B cell (primary cell): ENCODE data around the gene HILPDA. TPM values are rescaled to one million over a fixed set of nuclear protein-coding genes. Genes with fewer than 3 reads are reported as not detected.
A peak's percentile ranks its signal among the peaks of the same experiment; 100 is the strongest.

Source experiments
- ATAC-seq: fragments of 200-7000 bp; cut with Tn5 transposase; one replicate; pipeline ENCODE4 v1.10.0; 2021; ENCODE audit warnings: low read depth, mild to moderate bottlenecking, moderate number of reproducible peaks, moderate library complexity
- CTCF ChIA-PET: fragments of 350-600 bp; sonication (Branson Sonifier 250); formaldehyde crosslinking; loops from one replicate; lab custom pipeline; 2021; ENCODE audit warnings: antibody characterized with exemption, inconsistent platforms; lab: Charles Lee
- POLR2A ChIA-PET: fragments of 350-600 bp; sonication (Branson Sonifier 250); formaldehyde crosslinking; loops from one replicate; lab custom pipeline; 2021; ENCODE audit warnings: antibody characterized with exemption; lab: Charles Lee
- DNase-seq: peaks from one replicate; pipeline ENCODE4 v3.0.0; 2013
- H2AFZ ChIP-seq: 2 replicates; pipeline ENCODE4 v1.6.1; 2012; ENCODE audit warnings: mild to moderate bottlenecking, low read depth, low read length; ENCODE audit not compliant: insufficient read depth, poor library complexity, severe bottlenecking
- H3K27ac ChIP-seq, 2 donors: 1 replicate in 1 of 2; 2 replicates in 1 of 2; pipeline ENCODE4 v1.5.1; 2012 to 2013; ENCODE audit warnings: low read length in 2 of 2, mild to moderate bottlenecking in 2 of 2, moderate library complexity in 1 of 2
- H3K27me3 ChIP-seq, 4 experiments: fragments of 200-600 bp in 1 of 4; sonication (generic) in 1 of 4; replicated peaks in 1 of 4; 1 replicate in 2 of 4; 2 replicates in 2 of 4; pipeline versions ENCODE4 v1.6.1 to v1.7.0; 2013 to 2016; ENCODE audit warnings: low read length in 3 of 4, mild to moderate bottlenecking in 2 of 4, mixed read lengths in 1 of 4, moderate library complexity in 1 of 4; ENCODE audit not compliant: insufficient read depth in 4 of 4, control insufficient read depth in 3 of 4; ENCODE audit errors: control extremely low read depth in 1 of 4
- H3K36me3 ChIP-seq, 2 experiments: replicated peaks in 1 of 2; 1 replicate in 1 of 2; 2 replicates in 1 of 2; pipeline versions ENCODE4 v1.6.1 to v1.7.1; 2013; ENCODE audit warnings: low read length in 1 of 2; ENCODE audit not compliant: insufficient read depth in 2 of 2, control insufficient read depth in 1 of 2; ENCODE audit errors: control extremely low read depth in 1 of 2, extremely low read depth in 1 of 2
- H3K4me1 ChIP-seq, 2 donors: fragments of 200-600 bp in 1 of 2; sonication (generic) in 1 of 2; 1 replicate in 1 of 2; 2 replicates in 1 of 2; pipeline versions ENCODE4 v1.5.1 to v1.6.1; 2013 to 2017; ENCODE audit warnings: low read length in 2 of 2; ENCODE audit not compliant: control insufficient read depth in 2 of 2, insufficient read depth in 2 of 2
- H3K4me2 ChIP-seq: replicated peaks from 2 replicates; pipeline ENCODE3; 2012; ENCODE audit warnings: mild to moderate bottlenecking, low read depth, low read length; ENCODE audit not compliant: poor library complexity, severe bottlenecking
- H3K4me3 ChIP-seq, 5 experiments: fragments of 200-600 bp in 1 of 5; sonication (generic) in 1 of 5; 1 replicate in 3 of 5; 2 replicates in 2 of 5; pipeline versions ENCODE4 v1.5.1 to v1.7.0; 2011 to 2016; ENCODE audit warnings: low read length in 4 of 5, mild to moderate bottlenecking in 4 of 5, low read depth in 2 of 5, control low read depth in 1 of 5, moderate library complexity in 1 of 5; ENCODE audit not compliant: insufficient read depth in 1 of 5; ENCODE audit errors: control extremely low read depth in 1 of 5, extremely low read depth in 1 of 5
- H3K79me2 ChIP-seq: fragments of 200-600 bp; sonication (generic); one replicate; pipeline ENCODE4 v1.6.0; 2016; ENCODE audit warnings: low read length; ENCODE audit not compliant: control insufficient read depth, insufficient read depth
- H3K9ac ChIP-seq: fragments of 200-600 bp; sonication (generic); 2 replicates; pipeline ENCODE4 v1.6.1; 2017; ENCODE audit warnings: mild to moderate bottlenecking, low read length, moderate library complexity
- H3K9me3 ChIP-seq, 3 donors: one replicate each; pipeline versions ENCODE4 v1.6.1 to v1.7.1; 2013; ENCODE audit warnings: low read length in 2 of 3; ENCODE audit not compliant: control insufficient read depth in 2 of 3, insufficient read depth in 1 of 3; ENCODE audit errors: control extremely low read depth in 1 of 3
- H4K20me1 ChIP-seq: 2 replicates; pipeline ENCODE4 v1.6.0; 2012; ENCODE audit warnings: mild to moderate bottlenecking, low read length; ENCODE audit not compliant: insufficient read depth, control insufficient read depth, poor library complexity, severe bottlenecking
- H3K27ac Mint-ChIP-seq: one replicate; pipeline ENCODE4 v1.8.0; 2021; ENCODE audit warnings: mixed read lengths
- H3K27me3 Mint-ChIP-seq: one replicate; pipeline ENCODE4 v1.8.0; 2021; ENCODE audit warnings: mixed read lengths
- H3K4me1 Mint-ChIP-seq: one replicate; pipeline ENCODE4 v1.8.0; 2021; ENCODE audit warnings: mixed read lengths
- H3K4me3 Mint-ChIP-seq: one replicate; pipeline ENCODE4 v1.8.0; 2021; ENCODE audit warnings: mixed read lengths
- H3K9me3 Mint-ChIP-seq: one replicate; pipeline ENCODE4 v1.8.0; 2022; ENCODE audit warnings: mixed read lengths; ENCODE audit not compliant: insufficient read depth
- EZH2 ChIP-seq: IDR thresholded peaks from 2 replicates; pipeline ENCODE4 v1.6.1; 2012; ENCODE audit warnings: borderline replicate concordance, low read depth, mild to moderate bottlenecking, moderate library complexity, low read length; ENCODE audit not compliant: insufficient read depth, poor library complexity, severe bottlenecking
- WGBS: methylation state at CpG from one replicate; pipeline ENCODE4 v1.1.5; 2013; ENCODE audit warnings: missing lambda C conversion rate; ENCODE audit not compliant: insufficient coverage; 5-methylcytosine and 5-hydroxymethylcytosine counted together
- intact Hi-C: fragments of 100-400 bp; cut with micrococcal nuclease; formaldehyde crosslinking; loops from one replicate; pipeline ENCODE4 v1.10.0; 2022
- polyA plus RNA-seq: library from polyadenylated mRNA; depleted of rRNA; stranded (reverse); fragments of >200 nt; gene quantifications from 2 replicates; pipeline ENCODE4 v1.2.3, GENCODE V29; 2012
- total RNA-seq, 2 donors: library from RNA; stranded (reverse); fragments of 120-200 nt in 1 of 2; gene quantifications; 1 replicate in 1 of 2; 2 replicates in 1 of 2; pipeline versions ENCODE4 v1.2.3 to v1.2.4, GENCODE V29; 2013 to 2022
- TF ChIP-seq, protein P1 (sequence below): fragments of 200-600 bp; IDR thresholded peaks from one replicate; pipeline ENCODE4 v1.8.0; 2022; ENCODE audit warnings: antibody characterized with exemption, mild to moderate bottlenecking

Gene HILPDA
- total and polyA plus RNA-seq, 2 donors (not counting 1 experiment from before 2014, with no cell fraction given), result 6.5 to 10.1 TPM

DNA sequence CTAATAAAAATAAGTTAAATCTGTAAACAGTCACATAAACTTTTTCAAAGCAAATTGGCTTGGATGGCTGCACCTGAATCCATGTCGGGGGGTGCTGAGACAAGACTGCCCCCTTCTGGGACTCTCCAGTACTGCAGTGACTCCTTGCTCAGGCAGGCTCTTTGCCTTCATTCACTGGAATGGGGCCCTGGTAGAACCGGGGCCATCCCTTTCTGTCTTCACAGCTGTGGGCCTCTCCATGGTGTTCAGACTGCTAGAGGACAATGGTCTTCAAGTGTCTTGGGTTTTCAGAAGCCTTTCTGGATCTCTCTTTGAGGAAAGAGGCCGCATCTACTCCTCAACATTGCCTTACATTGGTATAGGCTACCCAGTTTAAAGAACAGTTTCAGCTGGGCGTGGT, 29.8 kb upstream of the HILPDA start:
- 61% methylated on average over 3 of the region's 4 CpGs for WGBS
- Histone ChIP-seq H3K27ac (no peak overlapping the region), H2AFZ (no peak overlapping the region), H3K36me3 (no peaks in the 10 kb centered on the region), H3K4me2 (no peak overlapping the region), H4K20me1 (no peaks in the 10 kb centered on the region), H3K4me1 (no peaks in the 10 kb centered on the region), H3K9ac (no peak overlapping the region), H3K27me3 (no peaks in the 10 kb centered on the region), H3K9me3 (no peaks in the 10 kb centered on the region), H3K4me3 (no peak overlapping the region), H3K79me2 (no peaks in the 10 kb centered on the region)
- CTCF ChIA-PET, result interaction anchor here (0.6 to 12.8 kb wide), 13 partner anchors 14 to 793 kb away, joined by 3 to 541 read pairs (median 12); partner anchors contain the start of genes HILPDA, IMPDH1 and RBM28
- no peak overlapping the region for H3K27ac Mint-ChIP-seq
- peak; percentile 71 for DNase-seq
- TF ChIP-seq, protein P1, sequence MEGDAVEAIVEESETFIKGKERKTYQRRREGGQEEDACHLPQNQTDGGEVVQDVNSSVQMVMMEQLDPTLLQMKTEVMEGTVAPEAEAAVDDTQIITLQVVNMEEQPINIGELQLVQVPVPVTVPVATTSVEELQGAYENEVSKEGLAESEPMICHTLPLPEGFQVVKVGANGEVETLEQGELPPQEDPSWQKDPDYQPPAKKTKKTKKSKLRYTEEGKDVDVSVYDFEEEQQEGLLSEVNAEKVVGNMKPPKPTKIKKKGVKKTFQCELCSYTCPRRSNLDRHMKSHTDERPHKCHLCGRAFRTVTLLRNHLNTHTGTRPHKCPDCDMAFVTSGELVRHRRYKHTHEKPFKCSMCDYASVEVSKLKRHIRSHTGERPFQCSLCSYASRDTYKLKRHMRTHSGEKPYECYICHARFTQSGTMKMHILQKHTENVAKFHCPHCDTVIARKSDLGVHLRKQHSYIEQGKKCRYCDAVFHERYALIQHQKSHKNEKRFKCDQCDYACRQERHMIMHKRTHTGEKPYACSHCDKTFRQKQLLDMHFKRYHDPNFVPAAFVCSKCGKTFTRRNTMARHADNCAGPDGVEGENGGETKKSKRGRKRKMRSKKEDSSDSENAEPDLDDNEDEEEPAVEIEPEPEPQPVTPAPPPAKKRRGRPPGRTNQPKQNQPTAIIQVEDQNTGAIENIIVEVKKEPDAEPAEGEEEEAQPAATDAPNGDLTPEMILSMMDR, result peak; percentile 76
- no peak for TF ChIP-seq EZH2
- H3K4me3 Mint-ChIP-seq, result no peak overlapping the region
- intact Hi-C loops, result loop anchor here (1.0 kb wide), 1 partner anchor 28 kb away; no protein-coding TSS in a partner anchor
- peak; percentile 69 for ATAC-seq
- H3K9me3 Mint-ChIP-seq, result no peaks in the 10 kb centered on the region
- POLR2A ChIA-PET, result no interaction called here
- no peaks in the 10 kb centered on the region for H3K27me3 Mint-ChIP-seq
- no peaks in the 10 kb centered on the region for H3K4me1 Mint-ChIP-seq

DNA sequence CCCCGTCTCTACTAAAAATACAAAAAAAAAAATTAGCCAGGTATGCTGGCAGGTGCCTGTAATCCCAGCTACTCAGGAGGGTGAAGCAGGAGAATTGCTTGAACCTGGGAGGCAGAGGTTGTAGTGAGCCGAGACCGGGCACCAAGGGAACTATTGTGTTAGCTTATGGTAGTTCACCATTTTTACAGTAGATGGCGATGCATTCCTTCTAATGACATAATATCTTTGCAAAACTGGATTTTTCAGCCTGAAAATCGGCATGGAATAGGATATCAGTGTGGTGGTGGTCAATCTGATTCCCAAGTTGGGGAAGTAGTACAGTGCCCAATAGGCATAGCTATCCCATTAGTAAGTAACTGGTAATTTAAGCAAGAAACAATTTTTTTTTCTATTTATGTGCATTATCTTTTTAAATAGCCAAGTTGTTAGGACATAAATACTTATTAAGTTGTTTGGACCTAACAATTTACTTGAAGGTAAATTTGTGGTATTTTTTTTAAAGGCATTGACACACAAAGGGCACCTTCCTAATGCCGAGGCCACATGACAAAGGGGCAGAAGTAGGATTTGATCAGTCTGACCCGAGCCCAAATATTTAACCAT, 28.3 kb upstream of the HILPDA start:
- 45% methylated on average over 4 of the region's 7 CpGs for WGBS
- H3K27ac Mint-ChIP-seq, result no peak overlapping the region
- no peak for TF ChIP-seq EZH2
- TF ChIP-seq, protein P1, result peak; percentile 97
- Histone ChIP-seq H3K79me2 (no peaks in the 10 kb centered on the region), H3K27ac (no peak overlapping the region), H3K4me1 (no peaks in the 10 kb centered on the region), H3K9me3 (no peaks in the 10 kb centered on the region), H3K9ac (no peak overlapping the region), H3K36me3 (no peaks in the 10 kb centered on the region), H3K4me2 (no peak overlapping the region), H4K20me1 (no peaks in the 10 kb centered on the region), H3K4me3 (no peak overlapping the region), H3K27me3 (no peaks in the 10 kb centered on the region), H2AFZ (no peak overlapping the region)
- ChIA-PET POLR2A (interaction anchor here (1.0 to 1.9 kb wide), 2 partner anchors 28 to 34 kb away, joined by 5 to 8 read pairs; partner anchors contain the start of gene HILPDA), CTCF (interaction anchor here (0.6 to 12.8 kb wide), 23 partner anchors 12 to 786 kb away, joined by 3 to 541 read pairs (median 5); partner anchors contain the start of genes ATP6V1F, GARIN1A, HILPDA and IMPDH1)
- H3K9me3 Mint-ChIP-seq, result no peaks in the 10 kb centered on the region
- no peaks in the 10 kb centered on the region for H3K4me1 Mint-ChIP-seq
- no peak overlapping the region for H3K4me3 Mint-ChIP-seq
- ATAC-seq (peak; percentile 82), DNase-seq (peak; percentile 73)
- no peaks in the 10 kb centered on the region for H3K27me3 Mint-ChIP-seq
- intact Hi-C loops, result loop anchor here (1.0 kb wide), 4 partner anchors 17 to 49 kb away; partner anchors contain the start of genes HILPDA and METTL2B
